HG02763 (cell line): ENCODE measurements around the gene GTPBP1.

Source experiments
- ATAC-seq: cut with Tn5 transposase; IDR thresholded peaks from one replicate; pipeline ENCODE4 v1.9.1; 2021; ENCODE audit warnings: mild to moderate bottlenecking, moderate library complexity; ENCODE audit not compliant: unreplicated experiment

GTPBP1 gene

DNA sequence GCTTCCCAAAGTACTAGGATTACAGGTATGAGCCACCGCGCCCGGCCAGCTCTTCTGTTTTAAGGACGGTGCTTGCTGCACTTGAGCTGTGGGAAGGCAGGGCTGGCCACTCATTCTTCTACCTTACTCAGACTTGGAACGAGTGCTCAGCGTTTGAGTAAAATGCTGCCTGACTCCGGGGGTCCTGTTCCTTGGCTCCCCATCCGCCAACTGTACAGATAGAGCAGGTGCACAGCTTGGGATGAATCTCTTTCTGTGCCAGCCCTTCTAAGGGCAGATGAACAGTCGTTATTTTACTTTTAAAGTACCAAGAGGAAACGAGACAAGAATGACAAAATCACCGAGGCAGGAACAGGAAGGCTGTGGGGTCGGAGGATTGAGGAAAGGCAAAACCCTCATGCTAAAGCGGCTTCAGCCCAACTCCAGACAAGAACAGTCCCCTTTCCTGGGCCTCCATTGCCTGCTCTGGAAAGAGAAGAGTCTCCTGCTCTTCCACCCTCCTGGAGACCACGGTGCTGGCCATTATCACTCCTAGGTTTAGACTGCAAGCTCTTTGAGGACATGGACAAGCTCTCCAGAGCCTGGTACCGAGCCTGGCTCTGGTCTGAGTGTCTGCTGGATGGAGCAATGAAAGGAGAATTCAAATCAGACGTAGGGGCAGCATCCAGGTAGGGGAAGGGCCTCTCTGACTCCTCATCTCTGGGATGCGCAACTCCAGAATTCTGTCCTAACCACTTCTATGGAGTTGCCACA is 51.1 kb downstream of the GTPBP1 start:
- no peak for ATAC-seq

DNA sequence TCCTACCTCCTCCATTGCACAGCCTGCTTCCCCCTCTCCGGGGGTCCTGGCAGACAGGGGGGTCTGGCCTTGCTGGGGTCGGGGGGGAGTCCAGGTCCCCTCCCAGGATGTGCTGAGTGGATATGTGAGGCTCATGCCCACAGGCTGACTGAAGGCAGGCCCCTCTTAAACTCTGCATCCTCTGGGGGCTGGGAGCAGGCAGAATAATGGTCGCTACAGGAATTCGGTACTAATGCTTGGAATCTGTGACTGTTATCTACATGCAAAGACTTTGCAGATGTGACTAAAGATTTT is 51.7 kb downstream of the GTPBP1 start:
- ATAC-seq = no peak

DNA sequence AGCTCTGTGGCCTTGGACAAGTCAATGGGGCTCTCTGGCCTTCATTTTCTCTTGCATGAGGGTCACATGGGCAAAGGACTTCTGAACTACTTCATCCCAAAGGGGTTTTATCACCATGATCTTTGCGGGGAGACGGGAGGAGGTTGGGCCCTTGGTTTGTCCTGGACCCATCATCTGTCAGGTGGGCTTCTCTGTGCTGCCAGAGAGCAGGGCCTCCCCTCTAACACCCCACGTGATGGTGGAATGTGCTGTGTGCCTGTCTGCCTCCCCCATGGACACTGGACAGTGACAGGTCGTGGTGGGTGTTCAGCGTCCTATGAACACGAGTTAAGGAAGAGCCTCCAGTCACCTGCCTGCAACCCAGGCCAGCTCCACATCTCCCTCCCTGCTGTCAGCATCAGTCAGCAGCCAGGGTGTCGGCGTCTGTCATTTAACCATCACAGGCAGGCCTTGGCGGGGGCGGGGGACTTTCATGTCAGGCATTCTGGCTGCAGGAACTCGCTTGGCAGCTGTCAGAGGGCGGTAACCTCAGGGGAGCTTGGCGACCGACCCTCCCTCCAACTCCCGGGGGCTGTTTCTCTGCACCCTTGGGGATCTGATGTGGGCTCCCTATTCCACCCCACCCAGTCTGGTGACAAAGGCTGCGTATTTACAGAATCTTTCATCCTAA is 52.7 kb downstream of the GTPBP1 start:
- no peak for ATAC-seq

DNA sequence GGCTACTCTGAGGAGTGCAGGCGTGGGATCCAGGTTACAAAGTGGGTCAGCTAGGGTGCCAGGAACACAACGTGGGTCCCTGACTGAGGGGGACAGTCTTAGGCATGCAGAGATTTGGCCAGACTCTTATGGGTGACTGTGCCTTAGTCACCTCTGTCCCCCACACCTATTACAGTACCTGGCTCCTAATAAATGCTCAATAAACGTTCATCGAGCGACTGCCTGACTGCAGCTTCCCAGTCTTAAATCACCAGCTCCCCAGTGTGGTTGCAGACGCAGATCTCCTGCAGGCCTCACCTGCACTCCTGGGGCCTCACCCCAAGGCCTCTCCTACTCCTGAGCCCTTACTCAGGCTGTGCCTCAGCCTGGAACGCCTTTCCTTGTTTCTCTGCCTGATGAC is 53.3 kb downstream of the GTPBP1 start:
- ATAC-seq = no peak

DNA sequence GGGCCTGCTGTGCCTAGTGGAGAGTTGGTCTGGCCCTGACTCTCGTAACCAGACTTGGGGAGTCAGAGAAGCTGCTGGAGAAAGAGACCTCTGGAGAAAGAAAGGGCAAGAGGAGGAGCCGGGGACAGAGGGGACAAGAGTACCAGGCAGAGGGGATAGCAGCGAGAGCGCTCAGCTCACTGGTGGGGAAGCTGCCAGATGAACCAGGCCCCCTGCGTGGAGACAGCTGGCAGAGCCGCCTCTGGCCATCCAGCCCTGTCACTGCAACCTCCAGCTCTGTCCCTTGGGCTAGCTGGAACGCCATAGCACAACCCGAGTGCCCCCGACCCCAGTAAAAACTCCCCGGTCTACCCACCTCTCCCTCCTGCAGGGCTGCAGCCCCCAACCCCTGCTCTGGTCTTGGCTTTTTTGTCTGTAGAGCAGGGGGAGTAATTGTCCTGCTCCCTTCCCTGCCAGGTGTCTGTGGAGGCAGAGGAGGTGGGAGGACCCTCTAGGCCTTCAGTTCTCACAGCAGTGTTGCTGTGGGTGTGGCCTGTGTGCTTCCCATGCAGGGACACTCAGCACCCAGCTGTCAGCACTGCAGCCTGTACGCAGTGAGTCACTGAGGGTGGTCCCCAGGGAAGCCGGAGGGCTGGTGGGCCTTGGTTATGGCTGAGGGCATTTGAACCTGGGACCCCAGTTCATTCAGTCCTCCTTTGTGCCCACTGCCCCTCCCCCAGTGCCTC is 54.9 kb downstream of the GTPBP1 start:
- ATAC-seq = no peak

DNA sequence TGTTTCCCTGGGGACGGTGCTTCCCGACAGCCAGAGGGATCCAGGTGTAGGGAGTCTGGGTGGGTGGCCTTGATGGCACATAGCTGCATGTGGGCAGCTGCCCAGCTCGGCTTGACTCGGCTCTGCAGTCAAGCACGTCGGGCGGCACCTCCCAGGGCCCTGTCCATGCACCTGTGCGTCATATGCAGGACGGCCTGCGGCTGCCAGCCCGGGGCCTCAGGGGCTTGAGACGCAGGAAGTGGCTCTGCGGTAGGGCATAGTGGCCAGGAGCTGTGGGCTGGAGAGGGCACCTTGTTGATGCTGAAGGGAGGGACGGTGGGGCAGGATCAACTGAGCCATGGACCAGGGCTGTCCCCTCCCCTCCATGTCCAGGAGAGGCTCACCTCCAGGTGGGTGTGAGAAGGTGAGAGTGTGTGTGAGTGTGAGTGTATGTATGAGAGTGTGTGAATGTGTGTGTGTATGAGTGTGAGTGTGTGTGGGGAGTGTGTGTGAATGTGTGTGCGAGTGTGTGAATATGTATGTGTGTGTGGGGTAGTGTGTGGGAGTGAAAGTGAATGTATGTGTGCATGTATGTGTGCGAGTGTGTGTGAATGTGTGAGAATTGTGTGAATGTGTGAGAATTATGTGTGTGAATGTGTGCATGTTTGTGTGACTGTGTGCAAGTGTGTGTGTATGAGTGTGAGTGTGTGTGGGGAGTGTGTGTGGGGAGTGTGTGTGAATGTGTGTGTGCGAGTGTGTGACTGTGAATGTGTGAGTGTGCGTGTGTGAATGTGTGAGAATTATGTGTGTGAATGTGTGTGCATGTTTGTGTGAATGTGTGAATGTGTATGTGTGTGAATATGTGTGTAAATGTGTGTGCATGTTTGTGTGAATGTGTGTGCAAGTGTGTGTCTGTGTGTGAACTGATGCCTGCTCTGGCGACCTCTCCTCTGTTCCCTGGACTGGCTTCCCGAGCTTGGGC is 55.7 kb downstream of the GTPBP1 start:
- no peak for ATAC-seq

DNA sequence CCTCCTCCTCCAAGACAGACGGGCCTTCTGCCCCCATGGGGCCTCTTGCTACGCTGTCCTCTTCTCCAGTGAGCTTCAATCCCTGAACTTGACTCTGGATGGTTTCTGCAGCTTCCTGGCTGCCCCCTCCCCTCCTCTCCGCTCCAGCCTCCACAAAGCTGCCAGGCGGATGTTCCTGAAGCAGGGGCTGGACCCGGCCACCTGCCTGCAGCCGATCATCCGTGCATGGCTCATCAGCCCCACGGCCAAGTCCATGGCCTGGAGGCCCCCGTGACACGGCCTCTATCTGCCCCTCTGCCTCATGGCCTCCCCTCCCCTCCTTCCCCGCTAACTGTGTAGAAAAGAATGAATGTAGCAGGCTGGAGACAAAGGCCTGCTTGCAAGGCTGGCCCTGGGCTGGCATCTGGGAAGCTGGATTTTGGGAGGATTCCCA is 56.8 kb downstream of the GTPBP1 start:
- ATAC-seq = no peak

DNA sequence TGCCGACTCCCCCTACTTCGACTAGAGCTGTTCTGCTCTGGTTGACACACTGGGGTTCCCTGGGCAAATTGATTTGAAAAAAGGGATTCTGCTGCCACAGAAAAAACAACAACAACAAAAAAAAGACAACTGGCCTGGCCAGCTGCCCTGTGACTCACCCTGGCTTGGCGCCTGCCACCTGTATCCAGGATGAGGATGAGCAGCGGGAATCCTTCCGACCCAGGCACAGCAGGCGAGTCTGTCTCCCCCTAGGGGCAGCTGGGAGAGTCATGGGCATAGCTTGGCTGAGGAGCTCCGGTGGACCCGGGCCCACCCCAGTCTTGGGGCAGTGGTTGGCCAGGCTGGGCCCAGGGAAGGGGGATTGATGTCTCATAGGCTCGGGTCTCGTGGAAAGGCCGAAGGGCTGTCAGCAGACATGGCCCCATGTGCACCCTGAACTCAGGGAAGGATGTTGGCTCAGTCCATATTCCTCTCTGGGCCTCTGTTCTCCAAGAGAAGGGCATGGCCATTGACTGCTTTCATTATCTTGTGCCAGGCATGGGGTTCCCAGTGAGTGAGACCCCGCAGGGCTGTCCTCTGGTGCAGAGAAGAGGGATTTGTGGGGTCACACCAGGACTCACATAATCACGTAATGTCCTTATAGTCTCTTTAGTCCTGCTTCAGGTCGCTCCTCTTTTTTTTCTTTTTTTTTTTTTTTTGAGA is 60.5 kb downstream of the GTPBP1 start:
- ATAC-seq = no peak

DNA sequence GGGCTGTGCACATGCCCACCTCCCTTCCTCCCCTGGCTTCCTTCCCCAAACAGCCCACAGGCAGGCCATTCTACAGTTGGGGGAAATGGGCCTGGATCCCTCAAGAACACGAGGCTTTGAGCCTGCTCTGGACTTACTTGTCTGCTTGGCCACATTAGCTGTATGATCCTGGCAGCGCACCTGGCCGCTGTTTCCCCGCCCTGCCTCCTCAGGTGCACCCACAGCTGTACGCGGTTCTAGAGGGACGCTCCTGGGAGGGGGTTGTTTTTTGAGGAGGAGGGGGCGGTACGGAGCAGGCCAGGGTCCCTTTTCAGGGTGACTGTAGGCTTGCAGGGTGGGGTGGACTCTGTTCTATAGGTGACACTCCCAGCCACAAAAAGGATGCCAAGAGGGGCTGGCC is 61.6 kb downstream of the GTPBP1 start:
- ATAC-seq = no peak

DNA sequence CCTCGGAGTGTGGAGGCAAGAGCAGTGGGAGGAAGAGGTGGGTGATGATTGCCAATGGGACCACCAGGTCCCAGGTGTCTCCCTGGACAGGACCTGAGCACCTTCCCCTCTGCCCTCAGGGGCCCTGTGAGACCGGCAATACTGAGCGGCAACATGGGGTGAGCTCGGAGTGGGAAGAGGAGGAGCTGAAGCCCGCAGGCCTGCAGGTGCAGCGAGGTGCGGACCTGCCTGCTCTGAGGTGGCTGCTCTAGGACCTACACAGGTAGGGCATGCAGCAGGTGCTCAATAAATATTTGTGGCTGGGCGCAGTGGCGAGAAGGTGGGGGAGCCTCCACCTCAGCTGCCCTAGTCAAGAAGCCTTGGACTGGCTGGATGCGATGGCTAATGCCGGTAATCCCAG is 62.3 kb downstream of the GTPBP1 start:
- ATAC-seq = no peak

DNA sequence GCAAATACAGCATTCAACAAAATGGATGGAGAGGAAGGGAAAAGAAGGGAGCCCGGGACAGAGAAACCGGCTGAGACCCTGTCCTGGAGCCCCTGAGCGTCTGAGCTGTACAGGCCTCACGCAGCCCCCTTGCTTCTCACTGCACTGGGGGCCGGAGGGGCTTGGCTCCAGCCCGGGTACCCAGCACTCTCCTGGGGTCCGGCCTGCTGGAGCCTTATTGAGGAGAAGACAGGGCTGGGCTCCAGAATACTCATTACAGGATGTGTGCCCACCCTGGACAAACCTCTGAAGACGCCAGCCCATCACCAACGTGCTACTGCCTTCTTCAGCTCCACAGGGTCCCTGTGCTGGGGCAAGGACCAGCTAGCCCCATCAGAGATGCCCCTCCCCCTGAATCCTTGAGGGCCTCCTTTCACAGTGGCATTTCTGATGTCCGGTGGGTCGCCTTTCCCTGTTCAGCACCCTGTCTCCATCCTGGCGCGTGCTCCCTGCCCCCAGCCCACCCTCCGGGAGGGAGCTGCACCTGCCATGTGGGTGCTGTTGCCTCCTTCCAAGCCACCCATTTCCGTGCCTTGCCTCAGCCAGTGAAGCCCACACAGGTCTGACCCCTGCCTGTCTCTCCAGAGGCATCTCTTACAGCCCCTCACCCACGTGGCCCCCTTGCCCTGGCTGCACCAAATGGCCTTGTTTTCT is 64.7 kb downstream of the GTPBP1 start:
- ATAC-seq = no peak

DNA sequence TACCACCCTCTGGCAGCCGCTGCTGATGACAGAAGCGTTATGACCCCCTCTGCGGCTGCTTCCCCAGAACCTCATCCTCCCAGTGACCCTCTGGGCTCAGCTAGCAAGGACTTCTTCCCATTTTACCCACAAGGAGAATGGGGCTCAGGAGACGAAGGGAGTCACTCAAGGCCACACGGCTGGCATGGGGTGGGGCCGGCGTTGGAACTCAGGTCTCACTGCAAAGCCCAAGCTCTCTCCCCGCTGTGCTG is 66.8 kb downstream of the GTPBP1 start:
- ATAC-seq = no peak

DNA sequence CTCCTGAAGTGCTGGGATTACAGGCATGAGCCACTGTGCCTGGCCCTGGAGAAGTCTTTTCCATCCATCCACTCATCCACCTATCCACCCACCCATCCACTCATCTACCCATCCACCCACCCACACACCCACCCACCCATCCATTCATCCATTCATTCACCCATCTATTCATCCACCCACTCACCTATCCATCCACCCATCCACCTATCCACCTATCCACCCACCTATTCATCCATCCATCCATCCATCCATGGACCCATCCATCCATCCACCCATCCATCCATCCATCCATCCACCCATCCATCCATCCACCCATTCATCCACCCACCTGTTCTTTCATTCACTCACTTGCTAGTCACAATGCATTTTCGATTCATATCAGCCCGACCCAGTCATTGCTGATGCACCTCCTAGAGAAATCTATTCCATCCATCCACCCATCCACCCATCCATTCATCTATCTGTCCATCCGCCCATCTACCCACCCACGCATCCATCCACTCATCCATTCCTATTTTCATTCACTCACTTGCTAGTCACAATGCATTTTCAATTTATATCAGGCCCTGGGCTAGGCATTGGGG is 67.7 kb downstream of the GTPBP1 start:
- ATAC-seq = no peak

DNA sequence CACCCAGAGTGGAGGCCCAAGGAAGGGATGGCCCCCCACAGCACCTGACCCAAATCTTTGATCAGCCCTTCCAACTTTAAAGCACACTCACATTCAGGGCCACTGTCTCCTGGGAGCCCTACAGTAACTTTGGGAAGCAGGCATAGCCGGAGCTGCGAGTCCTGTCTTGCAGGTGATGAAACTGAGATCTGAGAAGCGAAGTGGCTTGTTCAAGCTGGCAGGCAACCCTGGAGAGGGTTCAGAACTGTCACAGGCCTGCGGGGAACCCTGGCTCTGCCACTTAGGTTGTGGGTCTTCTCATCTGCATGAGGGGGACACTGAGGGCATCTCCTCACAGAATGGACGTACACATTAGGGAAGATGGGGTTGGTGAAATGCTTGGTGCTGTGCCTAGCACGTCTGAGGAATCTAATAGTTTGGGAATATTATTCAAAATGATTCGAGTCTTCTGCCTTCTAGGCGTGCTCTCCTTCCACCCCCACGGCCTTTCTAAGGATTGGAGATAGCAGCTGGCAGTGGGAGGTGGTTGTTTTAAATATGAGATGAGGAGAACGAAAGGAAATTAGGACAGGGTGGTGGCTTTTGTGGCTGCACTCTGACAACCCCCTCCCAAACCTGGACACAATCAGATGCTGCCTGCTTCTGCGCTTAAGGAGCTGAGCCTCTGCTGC is 68.9 kb downstream of the GTPBP1 start:
- no peak for ATAC-seq

DNA sequence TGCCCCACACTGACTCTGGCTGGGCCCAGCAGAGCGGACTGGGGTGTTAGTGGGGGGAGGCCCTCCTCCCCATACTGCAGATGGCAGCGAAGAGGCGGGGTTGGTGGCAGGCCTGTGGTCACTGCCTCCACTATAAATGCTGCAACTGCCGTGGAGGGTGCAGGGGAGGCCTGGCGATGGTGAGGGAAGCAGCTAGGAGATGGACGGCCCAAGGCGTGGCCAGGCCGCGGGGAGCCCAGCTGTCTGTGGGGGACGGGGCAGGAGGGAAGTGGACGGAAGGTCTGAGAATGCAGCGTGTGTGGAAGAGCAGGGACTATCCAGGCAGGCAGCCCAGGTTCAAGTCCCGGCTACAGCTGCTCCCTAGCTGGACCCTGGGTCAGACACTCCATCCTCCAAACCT is 69.9 kb downstream of the GTPBP1 start:
- no peak for ATAC-seq

DNA sequence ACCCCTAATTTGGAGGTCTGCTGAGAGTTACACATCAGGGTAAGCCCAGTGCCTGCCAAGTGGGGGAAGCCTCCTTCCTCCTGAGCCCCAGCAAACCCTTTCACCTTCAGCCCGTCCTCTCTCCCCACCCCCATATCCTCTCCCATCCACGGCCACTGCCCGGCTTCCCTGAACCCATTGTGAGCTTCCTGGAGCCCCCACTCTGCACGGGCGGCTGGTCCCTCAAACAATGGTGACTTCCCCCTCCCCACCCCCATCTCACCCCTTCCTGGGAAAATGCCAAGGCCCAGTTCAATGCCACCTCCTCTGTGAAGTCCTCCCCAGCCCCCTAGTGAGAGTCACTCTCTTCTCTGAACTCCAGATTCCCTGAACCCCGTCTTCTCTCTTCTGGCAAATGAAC is 70.3 kb downstream of the GTPBP1 start:
- no peak for ATAC-seq

DNA sequence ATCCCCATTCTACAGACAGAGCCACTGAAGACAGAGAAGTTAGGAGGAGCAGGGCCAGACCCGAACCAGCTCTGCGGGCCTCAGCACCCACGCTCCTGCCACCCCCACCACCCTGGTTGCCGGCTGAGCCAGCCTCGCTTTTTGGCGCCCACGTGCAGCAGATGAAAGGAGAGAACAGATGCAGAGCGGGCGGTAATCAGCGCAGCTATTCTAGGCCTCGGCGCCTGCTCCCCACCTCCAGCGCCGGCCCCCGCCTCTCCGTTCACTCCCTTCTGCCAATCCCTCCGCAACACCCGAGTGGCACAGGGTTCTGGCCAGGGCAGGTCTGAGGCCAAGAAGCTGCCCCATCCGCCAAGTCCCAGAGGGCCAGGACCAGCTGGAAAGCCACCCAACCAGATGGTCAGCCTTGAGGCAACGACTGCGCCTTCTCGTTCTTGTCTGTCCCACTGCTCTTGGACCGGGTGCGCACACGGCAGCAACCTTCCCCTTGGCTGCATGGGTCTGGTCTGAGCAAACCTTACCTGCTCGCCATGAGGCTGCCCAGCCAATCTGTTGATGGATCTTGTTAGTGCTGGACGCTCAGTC is 71.4 kb downstream of the GTPBP1 start:
- ATAC-seq = no peak

DNA sequence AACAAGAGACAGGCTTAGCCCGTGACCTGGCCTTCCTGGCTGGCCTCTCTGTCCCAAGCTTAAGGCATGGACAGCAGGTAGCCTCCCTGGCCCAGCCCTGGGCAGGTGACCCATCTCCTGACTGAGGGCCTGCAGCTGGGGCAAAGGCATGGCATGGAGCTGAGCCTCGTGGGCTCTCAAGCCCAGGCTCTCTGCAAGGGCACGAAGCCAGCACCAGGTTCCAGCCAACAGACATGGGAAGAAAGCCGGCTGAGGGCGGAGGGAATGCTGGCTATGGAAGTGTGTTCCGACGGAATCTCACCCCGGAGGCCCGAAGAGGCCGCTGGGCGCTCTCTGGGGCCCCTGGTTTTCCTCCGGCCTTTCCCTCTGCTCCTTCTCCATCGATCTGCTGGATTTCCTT is 75.3 kb downstream of the GTPBP1 start:
- no peak for ATAC-seq
